Measurements from ENCODE around the gene TMEM132A.

The TMEM132A gene

DNA sequence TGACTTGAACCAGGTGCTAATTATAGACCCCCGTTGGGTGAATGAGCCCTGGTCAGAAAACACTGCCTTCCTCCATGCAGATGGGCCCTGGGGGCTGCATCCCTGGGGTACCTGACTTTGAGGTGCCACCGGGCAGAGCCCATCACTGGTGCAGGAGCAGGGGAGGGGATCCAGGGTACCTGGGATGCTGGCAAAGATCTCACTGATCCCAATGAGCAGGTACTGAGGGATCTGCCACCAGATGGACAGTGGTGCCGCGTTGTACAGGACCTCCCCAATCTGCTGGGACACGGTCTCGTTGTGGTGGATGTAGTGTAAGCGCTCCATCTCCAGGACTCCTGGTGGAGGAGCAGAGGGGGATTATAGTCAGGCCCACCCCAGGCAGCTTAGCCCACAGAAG lies 15.0 kb downstream of the TMEM132A start:
- DNase-seq, result no peak

- DNase-seq, result no peak
These were observed 15.6 kb downstream of the TMEM132A start for GRCh38 chr11:60939855-60940254.

DNA sequence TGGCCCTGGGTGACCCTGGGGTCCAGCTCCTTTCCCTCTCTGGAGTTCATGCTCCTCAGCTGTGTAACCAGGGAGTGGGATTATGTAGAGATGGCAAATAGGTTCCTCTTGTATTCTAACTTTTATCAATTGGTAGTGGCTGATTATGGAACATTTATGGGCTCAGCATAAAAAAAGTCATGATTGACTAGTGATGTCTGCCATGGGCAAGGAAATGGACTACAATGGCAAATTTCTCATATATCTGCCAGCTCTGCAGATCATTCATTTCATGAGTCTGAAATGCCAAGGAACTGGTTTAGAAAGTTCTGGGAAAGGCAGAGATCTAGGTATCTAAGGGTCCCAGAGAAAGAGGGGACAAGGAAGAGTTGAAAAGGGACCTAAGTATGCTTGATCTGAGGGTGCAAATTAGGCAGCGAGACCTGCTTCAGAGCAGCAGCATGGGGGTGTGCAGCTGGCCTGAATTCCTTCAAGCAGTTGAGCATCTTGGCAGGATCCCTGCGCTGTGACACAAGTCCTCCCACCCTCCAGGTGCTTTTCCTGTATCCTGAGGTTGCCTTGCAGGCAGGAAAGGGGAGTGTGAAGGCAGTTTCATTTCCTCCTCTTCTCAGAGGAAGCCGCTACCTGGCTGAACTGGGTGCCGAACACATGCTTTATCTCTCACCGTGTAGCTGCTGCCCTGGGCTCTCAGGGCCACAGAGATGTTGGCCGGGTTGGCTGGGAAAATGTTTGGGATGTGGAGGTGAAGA lies 17.3 kb downstream of the TMEM132A start:
- no peak for DNase-seq

DNA sequence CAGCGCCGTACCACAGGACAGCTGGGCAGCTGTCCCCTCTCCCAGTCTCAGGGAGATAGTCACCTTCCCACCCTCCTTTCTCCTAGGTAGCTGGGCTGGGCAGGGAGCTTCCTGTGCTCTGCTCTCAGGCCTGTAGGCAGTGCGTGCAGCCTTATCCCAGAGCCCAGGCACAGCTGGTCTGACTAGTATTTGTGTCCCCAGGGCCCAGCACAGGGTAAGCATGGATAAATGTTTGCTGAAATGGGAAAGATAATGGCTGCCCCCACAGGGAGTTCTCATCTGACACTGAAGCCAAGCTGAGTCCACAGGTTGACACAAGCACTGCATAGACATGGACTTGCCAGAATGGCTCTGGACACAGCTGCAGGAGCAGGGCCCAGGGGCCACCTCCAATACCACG lies 18.0 kb downstream of the TMEM132A start:
- no peak for DNase-seq

- DNase-seq, result no peak
These were observed 18.8 kb downstream of the TMEM132A start for GRCh38 chr11:60942970-60943565.

- DNase-seq, result no peak
These were observed 20.4 kb downstream of the TMEM132A start for GRCh38 chr11:60944490-60945294.

DNA sequence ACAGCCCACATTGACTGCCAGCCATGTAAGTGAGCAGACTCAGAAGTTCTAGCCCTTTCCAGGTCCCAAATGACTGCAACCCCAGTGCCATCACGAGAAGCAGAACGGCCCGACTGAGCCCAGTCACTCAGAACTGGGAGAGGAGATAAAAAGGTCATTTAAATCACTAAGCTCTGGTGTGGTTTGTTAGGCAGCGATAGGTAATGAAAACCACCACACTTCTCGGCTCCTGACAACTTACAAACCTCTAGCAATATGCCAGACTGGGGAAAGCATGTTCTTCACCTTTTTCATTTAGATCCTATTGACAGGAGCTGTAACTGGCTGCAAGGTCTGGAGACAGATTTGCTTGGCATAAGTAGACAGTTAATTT lies 21.0 kb downstream of the TMEM132A start:
- no peak for DNase-seq

DNA sequence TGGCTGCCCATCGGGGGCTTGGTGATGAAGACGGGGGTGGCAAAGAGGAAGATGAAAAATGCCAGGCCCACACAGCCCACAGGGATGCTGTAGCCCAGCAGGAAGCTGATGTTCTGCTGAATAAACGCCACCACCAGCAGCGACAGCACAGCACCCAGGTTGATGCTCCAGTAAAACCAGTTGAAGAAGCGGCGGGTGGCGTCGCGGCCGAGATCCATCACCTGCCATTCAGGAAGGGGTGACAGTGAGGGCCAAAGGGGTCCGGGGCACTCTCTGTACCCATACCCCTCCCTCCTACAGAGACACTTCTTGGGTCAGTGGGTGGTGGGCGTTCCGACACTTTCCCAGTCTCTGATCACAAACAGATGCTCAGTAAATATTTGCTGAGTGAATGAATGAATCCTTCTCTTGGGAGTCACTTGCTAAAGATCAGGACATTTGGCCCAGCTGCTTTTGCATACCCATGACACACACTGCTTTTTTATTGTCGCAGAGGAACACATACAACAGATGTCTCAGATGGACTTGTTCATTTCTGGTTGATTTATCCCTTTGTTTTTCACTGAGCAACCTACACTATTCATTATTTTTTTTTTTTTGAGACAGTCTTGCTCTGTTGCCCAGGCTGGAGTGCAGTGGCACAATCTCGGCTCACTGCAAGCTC lies 22.5 kb downstream of the TMEM132A start:
- DNase-seq, result no peak

- DNase-seq, result no peak
These were observed 23.4 kb downstream of the TMEM132A start for GRCh38 chr11:60947700-60948099.

DNA sequence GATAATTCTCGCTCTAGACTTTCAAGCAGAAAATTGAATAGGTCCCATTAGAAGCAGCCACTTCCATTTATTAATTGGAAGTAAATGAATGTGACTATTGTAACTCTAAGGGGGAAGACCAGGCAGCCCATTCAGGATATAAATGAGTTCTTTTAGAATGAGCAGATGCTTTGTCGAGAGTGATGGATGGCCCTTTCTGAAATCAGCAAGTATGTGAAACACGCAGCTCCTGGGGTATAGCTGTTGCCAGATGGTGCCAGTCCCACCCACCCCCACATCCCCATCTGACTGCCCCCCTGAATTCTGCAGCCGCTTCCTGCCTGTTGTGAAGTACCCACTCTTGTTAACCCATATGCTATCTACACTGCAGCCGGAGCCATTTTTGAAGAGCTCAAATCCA lies 24.0 kb downstream of the TMEM132A start:
- DNase-seq, result no peak

GRCh38 chr11:60950024-60950423 lies 25.8 kb downstream of the TMEM132A start:
- DNase-seq, result no peak

- DNase-seq, result no peak
These were observed 26.8 kb downstream of the TMEM132A start for GRCh38 chr11:60950933-60951605.

- no peak for DNase-seq
These were observed 27.3 kb downstream of the TMEM132A start for GRCh38 chr11:60951606-60951903.

DNA sequence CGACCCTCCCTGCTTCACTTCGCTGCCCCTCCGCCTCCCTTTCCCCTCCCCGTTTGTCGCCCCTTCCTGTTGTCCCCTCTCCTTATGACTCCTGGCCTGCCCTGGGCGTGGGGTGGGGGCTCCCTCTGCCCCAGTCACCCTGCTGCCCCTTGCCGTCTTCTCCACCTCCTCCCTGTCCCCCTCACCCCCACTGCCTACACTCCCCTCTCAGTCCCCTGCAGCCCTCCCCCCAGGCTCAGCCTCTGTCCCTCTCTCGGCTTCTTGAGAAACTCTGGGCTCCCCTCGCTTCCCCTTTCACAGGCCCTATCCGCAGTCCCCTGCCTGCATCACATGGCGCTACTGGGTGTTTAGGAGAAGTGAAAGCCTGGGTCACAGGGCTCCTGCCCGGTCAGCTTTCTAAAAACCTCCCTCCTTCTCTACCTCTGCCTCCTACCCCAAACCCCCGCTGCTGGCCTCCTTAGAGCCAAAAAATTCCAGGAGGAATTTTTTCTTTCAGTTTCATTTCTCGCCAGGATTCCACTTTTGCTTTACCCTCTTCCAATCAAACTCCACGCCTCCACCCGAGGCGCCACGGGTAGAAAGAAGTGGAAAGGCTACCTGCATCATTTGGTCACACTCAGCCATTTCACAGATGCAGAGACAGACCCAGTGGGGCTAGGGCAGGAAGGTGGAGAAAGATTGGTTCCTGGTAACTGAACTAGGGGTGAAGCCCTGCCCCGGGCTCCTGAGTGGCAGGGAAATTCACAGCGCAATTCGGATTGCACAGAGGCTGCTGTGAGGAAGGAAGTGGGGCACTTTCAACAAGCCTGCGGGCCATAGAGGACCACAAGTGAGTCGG lies 27.9 kb downstream of the TMEM132A start, which contains the start of gene SLC15A3:
TSS of gene SLC15A3 (minus strand) at position 273 of the 838 bp plus-strand sequence. CDS start 625 bp downstream, outside the sequence.
- DNase-seq, result no peak

- DNase-seq, result no peak
These were observed 28.5 kb downstream of the TMEM132A start for GRCh38 chr11:60952742-60953170.

- no peak for DNase-seq
These were observed 29.5 kb downstream of the TMEM132A start for GRCh38 chr11:60953781-60954180.

DNA sequence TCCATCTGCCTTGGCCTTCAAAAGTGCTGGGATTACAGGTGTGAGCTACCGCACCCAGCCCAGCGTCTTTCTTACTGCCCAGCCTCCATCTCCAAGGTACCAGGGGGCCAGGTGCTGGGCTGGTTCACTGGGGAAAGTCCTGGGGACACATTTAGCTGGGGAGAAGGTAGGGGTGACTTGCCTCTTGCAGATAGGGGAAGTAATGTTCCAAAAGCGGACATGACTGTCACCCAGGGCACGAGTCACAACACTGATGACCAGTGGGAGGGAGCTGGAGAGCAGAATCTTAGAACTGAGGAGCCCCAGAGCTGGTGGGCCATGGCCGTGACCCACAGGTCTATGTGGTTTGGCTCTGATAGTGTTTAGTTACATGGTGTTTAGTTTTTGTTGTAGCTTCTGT lies 30.2 kb downstream of the TMEM132A start:
- no peak for DNase-seq

- DNase-seq, result no peak
These were observed 31.3 kb downstream of the TMEM132A start for GRCh38 chr11:60955571-60955970.

DNA sequence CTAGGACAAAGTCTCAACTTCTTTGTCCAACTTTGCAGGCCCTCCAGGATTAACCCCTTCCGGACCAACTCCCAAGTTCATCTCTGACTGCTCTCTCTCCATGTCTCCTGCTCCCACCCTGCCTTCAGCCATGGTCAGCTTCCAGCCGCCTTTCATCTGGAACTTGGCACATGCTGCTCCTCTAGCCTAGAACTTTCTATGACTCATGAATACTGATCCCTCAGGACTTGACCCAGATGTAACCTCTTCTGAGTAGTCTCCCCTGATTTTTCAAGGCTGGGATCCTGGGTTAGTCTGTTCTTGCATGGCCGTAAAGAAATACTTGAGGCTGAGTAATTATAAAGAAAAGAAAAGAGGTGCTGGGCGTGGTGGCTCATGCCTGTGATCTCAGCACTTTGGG lies 32.9 kb downstream of the TMEM132A start:
- no peak for DNase-seq

- no peak for DNase-seq
These were observed 35.2 kb downstream of the TMEM132A start for GRCh38 chr11:60959431-60959830.

DNA sequence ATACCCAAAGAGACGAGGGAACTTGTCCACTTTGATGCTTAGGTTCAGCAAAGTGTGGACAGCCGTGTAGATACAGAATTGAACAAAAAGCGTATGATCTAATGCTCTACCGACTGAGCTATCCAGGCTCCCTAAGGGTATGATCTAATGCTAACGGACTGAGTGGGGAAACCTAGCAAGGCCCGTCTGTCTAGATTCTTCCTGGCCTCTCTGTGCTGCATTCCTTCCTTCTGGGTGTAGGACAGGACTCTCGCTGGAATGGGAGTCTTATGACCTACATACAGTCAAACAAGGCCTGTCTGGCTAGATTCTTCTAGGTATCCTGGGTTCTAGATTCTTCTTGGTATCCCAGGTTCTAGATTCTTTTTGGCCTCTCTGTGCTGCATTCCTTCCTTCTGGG lies 36.1 kb downstream of the TMEM132A start:
- DNase-seq, result no peak

DNA sequence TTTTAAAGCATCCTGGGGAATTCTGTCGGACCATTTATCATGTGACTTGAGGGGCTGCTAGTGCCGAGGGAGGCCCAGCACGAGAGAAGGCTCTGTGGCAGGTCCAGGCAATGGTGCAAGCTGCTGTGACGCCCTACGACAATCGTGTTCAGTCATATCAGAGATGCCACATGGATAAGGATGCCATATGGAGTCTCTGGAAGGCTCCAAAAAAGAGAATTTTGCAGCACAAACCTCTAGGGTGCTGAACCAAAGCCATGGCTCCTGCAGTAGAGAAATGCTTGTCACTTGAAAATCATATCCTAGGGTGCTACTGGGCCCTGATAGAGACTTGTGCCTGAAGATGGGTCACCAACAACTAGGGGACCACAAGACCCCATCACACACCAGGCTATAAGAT lies 40.5 kb downstream of the TMEM132A start:
- no peak for DNase-seq
